HG03045 (cell line): ENCODE data around the gene QRICH1.

Source experiments
- ATAC-seq: cut with Tn5 transposase; IDR thresholded peaks from one replicate; pipeline ENCODE4 v1.9.1; 2021; ENCODE audit warnings: mild to moderate bottlenecking, moderate library complexity; ENCODE audit not compliant: unreplicated experiment

Gene QRICH1

DNA sequence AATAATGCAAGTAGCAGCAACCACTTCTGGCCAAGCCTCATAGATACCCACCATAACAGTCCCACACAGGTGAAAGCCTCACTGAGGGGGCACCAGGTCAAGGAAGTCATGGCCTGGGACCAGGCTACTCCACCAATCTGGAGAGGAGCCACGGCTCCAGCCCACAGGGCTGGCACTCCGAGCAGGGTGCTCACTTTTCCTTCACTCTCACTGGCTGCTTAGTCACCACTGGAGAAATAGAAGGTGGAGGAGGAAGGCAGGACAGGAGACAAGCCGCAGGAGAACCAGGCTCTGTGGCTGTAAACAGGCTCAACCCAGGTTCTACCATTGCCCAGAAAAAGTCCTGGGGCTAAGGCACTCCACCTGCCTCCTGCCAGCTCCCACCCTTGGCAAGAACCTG lies 25.6 kb upstream of the QRICH1 start:
- no peak for ATAC-seq

DNA sequence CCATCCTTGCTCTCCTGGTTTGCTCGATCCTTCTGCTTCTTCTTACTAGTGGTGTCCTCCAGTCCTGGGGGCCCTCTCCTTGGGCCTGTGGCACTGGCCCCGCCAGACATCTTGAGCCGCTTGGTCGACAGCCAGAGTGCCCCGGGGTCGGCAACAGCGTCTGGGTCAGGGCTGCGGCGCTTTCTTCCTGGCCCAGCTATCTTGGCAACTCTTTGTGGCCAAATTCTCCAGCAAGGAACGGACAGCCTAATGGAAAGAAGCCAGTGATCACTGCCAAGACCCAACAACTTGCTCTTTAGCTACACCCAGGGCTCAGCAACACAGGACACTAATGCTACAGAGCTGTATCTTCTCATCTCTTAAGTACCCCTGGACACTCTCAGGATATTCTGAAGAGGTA lies 25.2 kb upstream of the QRICH1 start:
- ATAC-seq = no peak

DNA sequence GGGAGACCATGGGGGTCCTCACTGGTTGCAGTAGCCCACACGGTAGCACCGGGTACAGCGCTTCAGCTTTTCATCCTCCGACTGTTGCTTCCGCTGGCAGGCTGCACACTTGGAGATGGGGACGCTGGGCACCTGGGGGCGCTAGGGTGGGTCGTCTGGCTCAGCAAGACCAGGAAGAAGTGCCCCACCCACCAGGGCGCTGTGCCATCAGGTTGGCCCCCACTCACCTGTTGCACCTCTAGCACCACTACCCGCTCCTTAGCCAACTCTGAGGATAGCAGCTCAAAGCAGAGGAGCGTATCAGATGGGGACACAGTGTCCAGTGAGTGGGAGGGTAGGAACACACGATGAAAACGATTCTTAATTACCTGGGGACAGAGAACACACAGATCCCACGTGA lies 18.4 kb upstream of the QRICH1 start:
- ATAC-seq = no peak

DNA sequence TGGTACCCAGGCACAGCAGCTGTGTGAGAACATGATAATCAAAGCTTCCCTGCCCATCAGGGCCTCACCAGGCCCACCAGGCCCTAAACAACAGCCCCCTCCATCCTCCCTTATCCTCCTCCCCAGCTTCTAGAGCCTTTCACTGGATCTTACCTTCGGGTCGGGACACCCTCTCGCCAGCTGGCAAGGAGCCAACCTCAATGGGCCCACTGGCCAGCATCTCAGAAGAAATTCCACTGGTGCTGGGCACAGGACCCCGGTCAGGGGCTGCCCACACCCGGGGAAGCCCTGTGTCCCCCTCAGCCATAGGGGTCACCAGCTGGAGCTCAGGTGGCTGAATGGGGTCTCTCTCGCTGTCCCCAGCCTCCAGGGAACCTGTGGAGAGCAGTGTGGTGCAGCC lies 17.5 kb upstream of the QRICH1 start:
- no peak for ATAC-seq

DNA sequence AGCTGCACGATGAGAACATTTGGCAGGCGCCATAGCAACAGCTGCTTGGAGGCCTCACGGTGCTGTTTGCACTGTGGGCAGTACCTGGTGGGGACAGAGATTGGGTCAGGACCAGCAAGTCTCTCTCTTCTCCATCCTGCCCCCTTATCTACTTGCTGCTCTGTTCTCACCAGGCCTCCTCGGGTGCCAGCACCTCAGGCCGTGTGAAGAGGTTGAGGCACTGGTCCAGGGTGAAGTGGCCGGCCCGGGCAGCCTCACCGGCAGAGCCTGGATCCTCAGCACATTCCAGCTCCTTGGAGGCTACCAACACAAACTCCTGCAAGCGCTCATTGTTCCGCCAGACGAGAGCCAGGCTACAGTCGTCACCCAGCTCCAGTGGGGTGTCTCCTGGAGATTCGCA lies 16.9 kb upstream of the QRICH1 start:
- no peak for ATAC-seq

DNA sequence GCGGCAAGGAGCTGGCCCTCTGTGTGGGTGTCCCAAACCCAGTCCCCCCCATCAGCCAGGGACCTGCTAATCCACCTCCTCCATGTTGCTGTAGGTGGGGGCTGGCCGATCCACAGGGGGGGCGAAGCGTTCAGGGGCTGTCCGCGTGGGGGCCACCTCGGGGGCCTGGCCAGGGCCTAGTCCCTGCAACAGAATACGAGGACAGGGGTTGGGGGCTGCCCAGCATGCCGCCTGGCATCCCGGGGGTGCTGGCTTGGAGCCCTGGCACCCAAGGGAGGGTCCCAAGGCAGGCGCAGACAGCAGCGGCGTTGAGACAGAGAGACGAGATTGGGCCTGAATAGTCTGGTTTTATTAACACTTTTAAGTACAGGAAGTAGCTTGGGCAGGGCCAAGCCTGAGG lies 14.5 kb upstream of the QRICH1 start:
- no peak for ATAC-seq

DNA sequence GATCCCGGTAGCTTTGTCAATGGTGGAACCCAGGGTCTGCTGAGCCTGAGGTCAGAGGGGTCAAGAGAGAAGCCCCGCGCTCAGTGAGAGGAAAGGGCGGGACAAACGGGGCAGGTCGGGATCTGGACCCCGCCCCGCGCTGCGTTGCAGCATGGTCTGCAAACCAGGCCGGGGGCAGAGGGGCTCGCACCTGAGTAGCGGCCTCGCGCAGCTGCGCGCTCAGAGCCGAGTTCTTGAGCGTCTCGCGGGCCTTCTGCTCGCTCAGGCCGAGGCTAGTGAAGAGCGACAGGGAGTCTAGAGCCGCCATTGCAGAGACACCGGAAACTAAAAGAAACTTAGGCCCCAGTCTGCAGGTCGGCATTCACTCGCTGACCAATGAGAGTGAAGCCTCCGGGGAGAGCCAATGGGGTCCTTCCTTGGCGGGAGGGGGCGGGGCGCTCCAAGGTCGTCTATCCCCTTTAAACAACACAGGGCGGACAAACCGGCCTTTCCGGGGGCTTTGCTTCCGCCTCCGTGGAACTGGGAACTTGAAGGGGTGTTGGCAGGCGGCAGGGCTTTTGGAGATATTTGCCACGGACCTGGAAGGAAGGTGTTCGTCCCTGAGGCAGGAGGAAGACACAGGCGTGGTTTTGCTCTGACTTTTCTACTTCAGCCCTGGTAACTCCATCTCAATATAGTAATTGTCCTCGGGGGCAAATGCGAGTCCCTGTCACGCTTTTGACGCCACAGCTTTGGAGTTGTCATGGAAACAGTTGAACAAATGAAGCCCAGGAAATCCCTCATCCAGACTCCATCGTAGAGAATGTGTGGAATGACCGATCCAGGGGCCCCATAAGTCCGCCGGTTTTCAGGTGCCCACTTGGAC lies 10.8 kb upstream of the QRICH1 start, which contains the start of gene QARS1:
QARS1 (minus strand) TSS at position 331 of the 865 bp plus-strand sequence; CDS start at position 307, 24 bp downstream.
- ATAC-seq = peak; percentile 87

DNA sequence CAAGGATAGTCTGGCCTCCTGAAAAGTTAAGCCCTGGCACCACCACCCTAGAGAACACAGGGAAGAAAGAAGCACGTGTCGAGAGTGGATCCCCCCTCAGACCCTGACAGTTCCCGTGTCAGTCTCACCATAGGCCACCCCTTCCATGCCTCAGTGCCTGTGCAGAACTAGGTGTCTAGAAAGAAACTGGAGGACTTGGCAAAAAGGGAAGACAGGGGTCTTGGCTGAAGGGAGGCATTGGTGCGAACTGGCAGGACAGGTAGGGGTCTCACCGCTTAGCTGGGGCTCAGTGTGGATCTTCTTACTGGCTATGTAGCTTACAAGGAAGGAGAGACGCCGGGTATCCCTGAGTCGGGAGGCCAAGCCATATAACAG lies 10.2 kb upstream of the QRICH1 start:
- no peak for ATAC-seq

DNA sequence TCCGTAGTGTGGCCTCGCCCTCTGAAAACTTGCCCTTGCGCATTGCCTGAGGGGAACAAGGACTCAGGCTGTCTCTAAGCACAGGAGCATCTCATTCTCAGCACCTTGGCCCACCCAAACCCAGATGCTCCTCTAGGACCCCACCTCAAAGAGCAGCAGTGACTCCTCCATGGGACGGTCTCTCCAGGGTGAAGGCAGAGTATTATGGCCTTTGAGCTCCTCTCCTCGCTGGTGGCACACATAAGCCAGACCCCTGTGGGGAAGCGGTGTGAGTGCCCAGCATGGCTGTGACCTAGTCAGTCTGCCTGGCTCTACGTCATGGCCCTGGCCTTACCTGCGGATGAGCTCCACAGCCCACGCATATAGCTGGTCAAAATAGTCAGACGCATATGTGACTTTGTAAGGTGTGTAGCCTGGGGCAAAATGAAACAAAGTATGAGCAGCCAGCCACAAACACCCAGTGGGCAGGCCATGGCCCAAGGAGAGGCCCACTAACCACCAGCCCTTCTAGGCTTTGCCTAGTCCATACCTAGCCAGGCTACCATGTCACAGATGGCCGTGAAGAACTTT lies 6.3 kb upstream of the QRICH1 start:
- ATAC-seq = no peak

DNA sequence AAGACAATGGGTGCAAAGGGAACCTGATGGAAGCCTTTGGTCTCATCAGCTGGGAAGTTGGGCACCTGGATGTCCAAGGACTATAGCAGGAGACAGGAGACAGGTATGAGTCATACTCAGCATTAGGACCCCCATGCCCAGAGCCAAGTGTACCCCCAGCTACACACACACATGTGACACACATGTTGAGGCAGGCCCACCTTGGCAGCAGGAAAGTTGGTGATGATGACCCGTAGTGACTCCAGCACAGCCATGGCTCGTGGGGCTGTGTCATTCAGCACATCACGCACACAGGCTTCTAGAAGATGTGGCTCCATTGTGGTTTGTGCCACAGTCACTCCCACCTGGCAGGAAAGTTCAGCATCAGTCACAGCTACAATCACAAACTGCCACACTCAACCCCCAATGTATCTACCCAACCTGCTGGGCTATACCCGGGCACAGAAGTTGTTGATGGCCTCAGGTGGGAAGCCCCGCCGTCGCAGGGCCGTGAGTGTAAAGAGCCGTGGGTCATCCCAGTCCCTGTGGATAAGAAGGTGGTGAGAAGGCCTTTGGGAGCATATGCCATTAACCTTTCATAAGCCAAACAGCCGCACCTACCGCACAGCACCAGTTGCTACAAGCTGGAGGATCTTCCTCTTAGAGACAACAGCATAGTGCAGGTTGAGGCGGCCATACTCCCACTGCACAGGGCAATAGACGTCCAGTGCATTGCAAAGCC lies 5.2 kb upstream of the QRICH1 start:
- ATAC-seq = no peak

DNA sequence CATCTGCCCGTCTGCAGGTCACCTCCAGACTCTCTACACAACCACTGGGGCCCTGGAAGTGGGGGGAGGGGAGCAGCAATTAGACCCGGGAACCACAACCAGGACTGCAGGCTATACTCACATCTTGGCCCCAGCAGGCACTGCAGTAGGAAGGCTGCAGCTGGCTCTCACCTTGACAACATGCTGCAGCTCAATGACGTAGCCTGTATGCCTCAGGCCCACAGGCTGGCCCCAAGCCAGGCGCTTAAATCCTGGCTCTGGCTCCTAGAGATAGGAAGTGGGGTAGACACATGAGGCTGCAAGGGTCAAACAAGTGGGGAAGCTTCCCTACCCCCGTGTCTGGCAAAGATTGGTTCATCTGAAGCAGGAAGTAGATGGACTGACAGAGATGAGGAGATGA lies 4.6 kb upstream of the QRICH1 start:
- ATAC-seq = no peak

DNA sequence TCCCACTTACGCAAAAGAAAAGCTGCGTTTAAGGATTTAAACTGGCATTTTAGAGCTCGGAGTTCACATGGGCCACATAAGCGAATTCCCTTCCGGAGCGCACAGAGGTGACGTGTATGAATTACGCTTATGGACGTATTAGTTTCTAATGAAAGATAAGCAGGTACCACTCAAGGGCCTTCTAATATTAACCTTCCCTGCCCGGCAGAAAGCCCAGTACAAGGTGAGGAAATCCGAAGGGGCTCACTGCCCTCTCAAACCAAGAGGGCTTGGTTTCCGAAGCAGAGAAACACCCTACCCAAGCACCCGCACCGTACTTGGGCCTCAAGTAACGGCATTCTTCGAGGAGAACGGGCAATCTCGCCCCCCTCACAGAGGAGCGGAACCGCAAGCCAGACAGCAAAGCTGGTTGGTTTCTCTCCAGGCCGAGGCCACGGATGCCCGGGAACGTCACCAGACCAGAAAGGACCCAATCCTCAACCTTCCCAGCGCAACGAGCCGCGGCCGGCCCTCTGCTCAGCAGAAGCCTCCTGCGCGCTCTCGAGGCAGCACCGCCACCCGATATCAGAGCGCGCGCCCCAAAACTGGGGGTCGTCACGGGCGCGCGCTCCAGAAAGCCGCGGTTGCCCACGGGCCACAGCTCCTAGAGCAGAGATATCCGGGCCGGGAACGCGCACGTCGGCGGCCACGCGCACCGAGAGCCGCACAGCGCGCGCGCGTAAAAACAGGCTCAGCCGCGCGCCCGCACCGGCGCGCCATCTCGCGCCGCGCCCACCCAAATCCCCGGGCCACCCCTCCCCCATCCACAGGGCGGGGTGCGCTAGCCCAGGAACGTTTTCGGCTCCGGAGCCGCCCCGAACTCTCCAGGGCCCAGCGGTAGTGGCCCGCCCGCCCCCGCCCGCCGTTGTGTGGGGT lies 676 bp downstream of the QRICH1 start:
- peak; percentile 40 for ATAC-seq

DNA sequence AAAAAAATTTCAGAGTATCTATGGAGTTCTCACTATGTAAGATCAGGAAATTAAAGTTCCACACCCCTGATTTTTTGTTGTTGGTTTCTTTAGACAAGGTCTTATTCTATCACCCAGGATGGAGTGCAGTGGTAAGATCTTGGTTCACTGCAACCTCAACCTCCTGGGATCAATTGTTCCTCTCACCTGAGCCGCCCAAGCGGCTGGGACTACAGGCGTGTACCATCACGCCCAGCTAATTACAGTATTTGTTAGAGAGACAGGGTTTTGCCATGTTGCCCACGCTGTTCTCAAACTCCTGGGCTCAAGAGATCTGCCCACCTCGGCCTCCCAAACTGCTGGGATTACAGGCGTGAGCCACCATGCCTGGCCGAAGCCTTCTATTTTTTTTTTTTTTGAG lies 12.4 kb downstream of the QRICH1 start:
- no peak for ATAC-seq

DNA sequence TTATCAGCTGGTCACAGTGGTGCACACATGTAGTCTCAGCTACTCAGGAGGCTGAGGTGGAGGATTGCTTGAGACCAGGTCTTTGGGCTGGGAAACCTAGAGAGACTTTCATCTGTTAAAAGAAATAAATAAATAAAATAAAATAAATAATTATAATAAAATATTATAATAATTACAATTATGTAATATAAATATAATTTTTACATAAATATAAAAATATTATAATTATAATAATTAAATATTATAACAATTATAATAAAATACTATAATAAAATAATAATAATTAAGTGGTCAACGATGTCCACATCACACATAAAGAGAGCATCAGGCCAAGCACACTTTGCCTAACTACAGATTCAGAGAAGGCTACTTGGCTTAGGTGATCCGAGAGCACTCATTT lies 14.6 kb downstream of the QRICH1 start:
- ATAC-seq = no peak

DNA sequence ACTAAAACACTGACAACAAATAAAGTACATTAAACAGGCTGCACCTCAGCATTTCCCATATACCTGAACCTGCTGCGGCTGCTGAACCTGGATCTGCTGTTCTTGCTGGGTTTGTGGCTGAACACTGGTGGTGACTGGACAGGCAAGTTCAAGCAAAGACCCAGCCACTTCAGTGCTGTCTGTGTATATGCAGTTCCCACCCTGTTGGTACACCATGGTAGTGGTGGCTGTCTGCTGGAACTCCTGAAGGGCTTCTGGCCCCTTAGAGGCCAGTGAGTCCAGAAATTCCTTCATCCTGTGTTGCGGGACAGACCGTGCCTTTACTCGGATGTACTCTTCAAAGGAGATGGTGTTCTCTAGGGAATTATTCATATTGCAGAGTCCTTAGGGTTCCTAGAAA lies 17.2 kb downstream of the QRICH1 start:
- ATAC-seq = no peak

DNA sequence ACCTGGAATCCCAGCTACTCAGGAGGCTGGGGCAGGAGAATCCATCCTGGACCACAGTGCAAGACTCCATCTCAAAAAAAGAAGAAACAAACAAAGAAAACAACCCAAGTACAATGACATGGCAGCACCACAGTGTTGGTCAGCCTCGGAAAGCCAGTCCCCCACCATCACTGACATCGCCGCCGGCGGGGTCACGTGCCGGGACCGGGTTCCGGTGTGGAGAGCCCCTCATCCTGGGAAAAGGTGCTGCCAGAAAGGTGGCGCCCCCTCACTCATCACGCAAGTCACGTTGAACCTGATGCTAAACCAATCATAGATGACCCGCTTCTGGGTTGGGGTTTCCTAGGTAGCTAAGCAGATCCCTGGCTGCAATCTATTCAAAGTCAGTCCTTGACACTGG lies 17.8 kb downstream of the QRICH1 start:
- ATAC-seq = no peak

DNA sequence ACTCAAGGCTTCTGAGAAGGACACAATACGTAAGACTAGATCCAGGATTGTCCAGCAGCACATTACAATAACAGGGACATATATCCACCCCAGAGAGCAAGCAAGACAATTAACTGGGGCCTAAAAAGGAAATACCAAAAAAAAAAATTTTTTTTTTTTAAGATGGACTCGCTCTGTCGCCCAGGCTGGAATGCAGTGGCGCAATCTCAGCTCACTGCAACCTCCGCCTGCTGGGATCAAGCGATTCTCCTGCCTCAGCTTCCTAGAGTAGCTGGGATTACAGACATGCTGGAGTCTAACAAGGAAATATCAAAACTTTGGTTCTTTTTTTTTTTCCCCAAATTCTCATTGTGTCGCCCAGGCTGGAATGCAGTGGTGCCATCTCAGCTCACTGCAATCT lies 35.9 kb downstream of the QRICH1 start:
- no peak for ATAC-seq

DNA sequence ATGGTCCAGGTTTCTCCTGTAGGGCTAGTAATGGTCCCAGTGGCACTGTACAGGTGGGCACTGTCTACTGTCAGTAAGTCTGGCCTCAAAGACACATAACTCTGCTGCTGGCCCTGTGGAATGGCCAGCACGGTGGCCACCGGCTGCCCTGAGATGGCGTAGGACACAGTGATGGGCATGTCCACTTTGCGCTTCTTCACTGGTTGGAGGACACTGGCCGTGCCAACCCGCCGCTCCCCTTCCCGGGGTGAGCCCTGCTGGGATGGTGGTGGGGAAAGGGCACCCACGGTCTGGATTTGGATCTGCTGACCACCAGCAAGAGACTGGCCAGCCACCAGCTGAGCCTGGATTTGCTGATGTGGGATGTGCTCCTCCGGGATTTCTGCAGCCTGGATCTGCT lies 36.6 kb downstream of the QRICH1 start:
- no peak for ATAC-seq

DNA sequence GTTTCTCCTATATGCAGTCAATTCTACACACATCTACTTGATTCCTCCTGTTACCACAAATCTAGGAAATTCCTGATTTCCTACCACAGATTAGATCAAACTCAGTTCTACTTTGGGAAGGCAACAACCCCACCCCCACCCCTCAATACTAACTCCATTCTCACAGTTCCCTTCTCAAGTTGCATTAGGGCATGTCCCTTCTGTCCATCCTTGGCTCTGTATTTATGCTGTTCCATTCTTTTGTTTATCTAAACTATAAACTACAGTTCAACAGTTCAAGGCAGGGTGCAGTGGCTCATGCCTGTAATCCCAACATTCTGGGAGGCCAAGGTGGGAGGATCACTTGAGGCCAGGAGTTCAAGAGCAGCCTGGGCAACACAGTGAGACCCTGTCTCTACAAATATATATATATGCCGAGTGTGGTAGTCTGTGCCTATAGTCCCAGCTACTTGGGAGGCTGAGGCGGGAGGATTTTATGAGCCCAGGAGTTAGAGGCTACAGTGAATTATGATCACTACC lies 39.5 kb downstream of the QRICH1 start:
- no peak for ATAC-seq

DNA sequence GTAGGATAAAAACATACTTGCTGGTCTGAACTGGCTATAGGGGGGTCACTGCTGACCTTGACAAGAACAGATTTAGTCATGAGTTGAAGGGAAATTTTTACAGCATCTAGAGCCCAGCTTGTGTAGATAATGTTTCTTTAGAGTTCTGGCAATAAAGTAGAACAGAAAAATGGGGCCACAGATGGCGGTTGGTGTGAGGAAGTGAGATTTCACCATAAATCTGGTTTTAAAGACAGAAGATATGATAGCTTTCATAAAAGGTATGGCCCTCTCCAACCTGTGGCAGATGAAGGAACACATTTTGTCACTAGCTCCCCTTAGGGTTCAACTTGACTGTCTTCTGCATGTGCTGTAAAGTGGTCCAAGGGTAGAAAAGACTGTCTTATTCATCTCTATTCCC lies 40.3 kb downstream of the QRICH1 start:
- ATAC-seq = no peak

DNA sequence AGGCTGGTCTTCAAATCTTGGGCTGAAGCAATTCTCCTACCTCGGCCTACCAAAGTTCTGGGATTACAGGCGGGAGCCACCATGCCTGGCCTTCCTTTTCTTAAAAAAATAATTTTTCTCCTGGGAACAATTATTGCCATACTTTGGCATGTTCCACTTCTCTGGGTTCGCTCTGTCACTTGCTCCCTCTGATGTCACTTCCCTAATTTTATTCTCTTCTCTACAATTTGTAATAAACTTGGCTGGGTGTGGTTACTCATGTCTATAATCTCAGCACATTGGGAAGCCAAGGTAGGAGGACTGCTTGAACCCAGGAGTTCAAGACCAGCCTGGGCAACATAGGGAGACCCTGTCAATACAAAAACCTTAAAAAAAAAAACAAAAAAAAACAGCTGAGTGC lies 58.6 kb downstream of the QRICH1 start:
- ATAC-seq = no peak
